Stimulated activated CD4-positive, alpha-beta T cell treated with anti-CD3 and anti-CD28 coated beads, Interleukin-15, amount 100 ng/mL, for 48 hours (primary cell): ENCODE results near the gene CNTF.
A peak's percentile ranks its signal among the peaks of the same experiment; 100 is the strongest.

ENCODE experiments used
- DNase-seq, 2 donors: peaks; one replicate each; pipeline ENCODE4 v3.0.0-alpha.2; 2020; ENCODE audit warnings: low read depth in 2 of 2

CNTF gene

GRCh38 chr11:58641803-58642581 lies 19.5 kb downstream of the CNTF start:
- DNase-seq: no peak

GRCh38 chr11:58645854-58646253 lies 23.4 kb downstream of the CNTF start:
- no peak for DNase-seq

- DNase-seq: no peak
Measured at GRCh38 chr11:58647141-58647699, 24.8 kb downstream of the CNTF start.

- no peak for DNase-seq
Measured at GRCh38 chr11:58647866-58648265, 25.4 kb downstream of the CNTF start.

GRCh38 chr11:58649623-58650022 lies 27.2 kb downstream of the CNTF start:
- DNase-seq: no peak

GRCh38 chr11:58650496-58650895 lies 28.0 kb downstream of the CNTF start:
- DNase-seq: no peak

GRCh38 chr11:58652726-58653280 lies 30.3 kb downstream of the CNTF start:
- no peak for DNase-seq

- peak; percentile 51 to 69 for DNase-seq
Measured at GRCh38 chr11:58654079-58654907, 31.8 kb downstream of the CNTF start.

GRCh38 chr11:58654908-58655296 lies 32.4 kb downstream of the CNTF start:
- no peak for DNase-seq

GRCh38 chr11:58656348-58656747 lies 33.9 kb downstream of the CNTF start:
- no peak for DNase-seq

GRCh38 chr11:58658623-58659022 lies 36.2 kb downstream of the CNTF start:
- no peak for DNase-seq

- DNase-seq: no peak
Measured at GRCh38 chr11:58659404-58659803, 36.9 kb downstream of the CNTF start.

- DNase-seq: no peak
Measured at GRCh38 chr11:58659910-58660570, 37.6 kb downstream of the CNTF start.

GRCh38 chr11:58671983-58672633 lies 49.6 kb downstream of the CNTF start:
- DNase-seq: no peak

GRCh38 chr11:58674609-58675008 lies 52.1 kb downstream of the CNTF start:
- no peak for DNase-seq
